AG09319 (cell line): Measurements from ENCODE around the gene TMEM109.

Source experiments
- DNase-seq: peaks from one replicate; pipeline ENCODE4 v3.0.0-alpha.2; 2010; ENCODE audit warnings: low read depth; ENCODE audit errors: extremely low read depth
- TF ChIP-seq, protein P1 (sequence below): IDR thresholded peaks from 2 replicates; pipeline ENCODE4 v1.5.1; 2011; ENCODE audit warnings: low read depth, mild to moderate bottlenecking, inconsistent platforms, low read length, moderate library complexity

Gene TMEM109

DNA sequence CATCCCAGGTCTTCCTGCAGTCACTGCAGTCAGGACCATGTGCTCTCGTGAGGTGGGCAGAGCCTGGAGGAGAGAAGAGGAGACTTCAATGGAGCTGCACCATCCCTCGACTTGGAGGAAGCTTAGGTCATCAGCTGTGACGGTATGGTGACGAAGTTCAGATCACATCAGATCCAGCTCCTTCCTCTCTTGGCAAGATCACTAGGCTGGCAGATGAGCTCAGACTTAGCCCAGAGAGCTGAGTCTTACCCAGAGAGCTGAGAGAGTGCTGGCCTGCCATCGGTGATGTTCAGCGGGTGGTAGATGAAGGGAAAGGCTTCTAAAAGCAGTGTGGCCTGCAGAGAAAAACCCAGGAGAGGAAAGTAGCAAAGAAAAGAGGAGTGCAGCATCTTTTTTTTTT is 39.8 kb downstream of the TMEM109 start:
- TF ChIP-seq, protein P1, sequence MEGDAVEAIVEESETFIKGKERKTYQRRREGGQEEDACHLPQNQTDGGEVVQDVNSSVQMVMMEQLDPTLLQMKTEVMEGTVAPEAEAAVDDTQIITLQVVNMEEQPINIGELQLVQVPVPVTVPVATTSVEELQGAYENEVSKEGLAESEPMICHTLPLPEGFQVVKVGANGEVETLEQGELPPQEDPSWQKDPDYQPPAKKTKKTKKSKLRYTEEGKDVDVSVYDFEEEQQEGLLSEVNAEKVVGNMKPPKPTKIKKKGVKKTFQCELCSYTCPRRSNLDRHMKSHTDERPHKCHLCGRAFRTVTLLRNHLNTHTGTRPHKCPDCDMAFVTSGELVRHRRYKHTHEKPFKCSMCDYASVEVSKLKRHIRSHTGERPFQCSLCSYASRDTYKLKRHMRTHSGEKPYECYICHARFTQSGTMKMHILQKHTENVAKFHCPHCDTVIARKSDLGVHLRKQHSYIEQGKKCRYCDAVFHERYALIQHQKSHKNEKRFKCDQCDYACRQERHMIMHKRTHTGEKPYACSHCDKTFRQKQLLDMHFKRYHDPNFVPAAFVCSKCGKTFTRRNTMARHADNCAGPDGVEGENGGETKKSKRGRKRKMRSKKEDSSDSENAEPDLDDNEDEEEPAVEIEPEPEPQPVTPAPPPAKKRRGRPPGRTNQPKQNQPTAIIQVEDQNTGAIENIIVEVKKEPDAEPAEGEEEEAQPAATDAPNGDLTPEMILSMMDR = no peak
- no peak for DNase-seq

GRCh38 chr11:60954421-60954820 is 40.5 kb downstream of the TMEM109 start:
- DNase-seq = no peak
- TF ChIP-seq, protein P1 = no peak

DNA sequence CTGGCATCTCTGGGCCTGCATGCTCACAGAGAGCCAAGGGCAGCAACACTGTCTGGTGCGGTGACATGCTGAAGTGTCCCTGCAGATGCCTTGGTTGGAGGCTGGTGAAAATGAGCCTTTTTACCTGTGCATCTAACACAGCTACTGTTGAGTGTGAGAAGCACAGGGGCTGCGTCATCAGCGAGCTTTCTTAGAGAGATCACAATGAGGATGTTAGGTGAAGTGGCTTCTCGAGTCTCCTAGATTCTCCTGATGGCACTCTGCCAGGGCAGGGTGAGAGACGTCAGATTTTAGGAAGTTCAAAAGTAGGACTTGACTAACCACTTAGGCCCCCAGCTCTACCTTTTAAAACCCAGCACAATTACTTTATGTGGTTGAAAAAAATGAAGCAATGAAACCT is 41.6 kb downstream of the TMEM109 start:
- TF ChIP-seq, protein P1 = no peak
- DNase-seq = no peak

DNA sequence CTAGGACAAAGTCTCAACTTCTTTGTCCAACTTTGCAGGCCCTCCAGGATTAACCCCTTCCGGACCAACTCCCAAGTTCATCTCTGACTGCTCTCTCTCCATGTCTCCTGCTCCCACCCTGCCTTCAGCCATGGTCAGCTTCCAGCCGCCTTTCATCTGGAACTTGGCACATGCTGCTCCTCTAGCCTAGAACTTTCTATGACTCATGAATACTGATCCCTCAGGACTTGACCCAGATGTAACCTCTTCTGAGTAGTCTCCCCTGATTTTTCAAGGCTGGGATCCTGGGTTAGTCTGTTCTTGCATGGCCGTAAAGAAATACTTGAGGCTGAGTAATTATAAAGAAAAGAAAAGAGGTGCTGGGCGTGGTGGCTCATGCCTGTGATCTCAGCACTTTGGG is 43.2 kb downstream of the TMEM109 start:
- TF ChIP-seq, protein P1 = no peak
- DNase-seq = no peak

- TF ChIP-seq, protein P1 = no peak
- no peak for DNase-seq
Observed at GRCh38 chr11:60959431-60959830, 45.5 kb downstream of the TMEM109 start.

DNA sequence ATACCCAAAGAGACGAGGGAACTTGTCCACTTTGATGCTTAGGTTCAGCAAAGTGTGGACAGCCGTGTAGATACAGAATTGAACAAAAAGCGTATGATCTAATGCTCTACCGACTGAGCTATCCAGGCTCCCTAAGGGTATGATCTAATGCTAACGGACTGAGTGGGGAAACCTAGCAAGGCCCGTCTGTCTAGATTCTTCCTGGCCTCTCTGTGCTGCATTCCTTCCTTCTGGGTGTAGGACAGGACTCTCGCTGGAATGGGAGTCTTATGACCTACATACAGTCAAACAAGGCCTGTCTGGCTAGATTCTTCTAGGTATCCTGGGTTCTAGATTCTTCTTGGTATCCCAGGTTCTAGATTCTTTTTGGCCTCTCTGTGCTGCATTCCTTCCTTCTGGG is 46.4 kb downstream of the TMEM109 start:
- TF ChIP-seq, protein P1 = no peak
- no peak for DNase-seq

DNA sequence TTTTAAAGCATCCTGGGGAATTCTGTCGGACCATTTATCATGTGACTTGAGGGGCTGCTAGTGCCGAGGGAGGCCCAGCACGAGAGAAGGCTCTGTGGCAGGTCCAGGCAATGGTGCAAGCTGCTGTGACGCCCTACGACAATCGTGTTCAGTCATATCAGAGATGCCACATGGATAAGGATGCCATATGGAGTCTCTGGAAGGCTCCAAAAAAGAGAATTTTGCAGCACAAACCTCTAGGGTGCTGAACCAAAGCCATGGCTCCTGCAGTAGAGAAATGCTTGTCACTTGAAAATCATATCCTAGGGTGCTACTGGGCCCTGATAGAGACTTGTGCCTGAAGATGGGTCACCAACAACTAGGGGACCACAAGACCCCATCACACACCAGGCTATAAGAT is 50.8 kb downstream of the TMEM109 start:
- TF ChIP-seq, protein P1 = no peak
- DNase-seq = no peak
